NCI-H2081 (cell line): ENCODE results near the gene MAGI1.
A peak's percentile ranks its signal among the peaks of the same experiment; 100 is the strongest.
"Not testable (repeated sequence)": the region's sequence is repeated elsewhere in the genome, so short reads cannot be mapped to it uniquely, and the experiment has no call there.

Experiments used
- DNase-seq, 2 experiments: peaks; one replicate each; lab custom pipeline; 2025; lab: John Stamatoyannopoulos, UW

The MAGI1 gene

DNA sequence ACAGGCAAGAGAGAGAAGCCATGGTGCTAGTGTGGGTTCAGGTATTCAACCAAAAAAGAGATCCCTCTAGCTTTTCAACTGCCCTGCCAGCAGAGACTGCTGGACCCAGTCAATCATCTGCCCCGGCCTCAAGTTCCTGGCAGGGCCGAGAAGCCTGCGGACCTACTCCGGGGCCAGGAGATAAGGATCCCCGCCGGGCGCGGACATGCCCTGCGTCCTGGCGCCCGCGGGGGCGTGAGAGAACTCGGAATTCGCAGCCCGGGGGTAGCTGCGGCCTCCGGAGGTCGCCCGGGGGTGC, 821 bp upstream of the MAGI1 start:
- no peak for DNase-seq

DNA sequence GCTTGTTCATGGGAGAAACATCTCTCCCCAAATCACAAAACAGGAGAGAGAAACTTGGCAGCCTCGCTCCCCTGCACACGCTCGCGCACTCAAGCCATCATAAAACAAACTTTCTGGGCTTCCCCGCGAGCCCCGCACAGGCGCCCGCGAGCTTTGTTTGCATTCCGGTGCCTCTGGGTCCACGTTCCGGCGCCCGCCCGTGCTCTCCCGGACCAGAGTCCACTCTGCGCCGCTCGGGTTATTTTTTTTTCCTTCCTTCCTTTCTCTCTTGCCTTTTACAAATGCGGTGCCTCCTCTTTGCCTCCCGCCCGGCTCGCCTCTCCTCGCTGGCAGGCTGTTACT, 363 bp downstream of the MAGI1 start:
- no peak for DNase-seq

DNA sequence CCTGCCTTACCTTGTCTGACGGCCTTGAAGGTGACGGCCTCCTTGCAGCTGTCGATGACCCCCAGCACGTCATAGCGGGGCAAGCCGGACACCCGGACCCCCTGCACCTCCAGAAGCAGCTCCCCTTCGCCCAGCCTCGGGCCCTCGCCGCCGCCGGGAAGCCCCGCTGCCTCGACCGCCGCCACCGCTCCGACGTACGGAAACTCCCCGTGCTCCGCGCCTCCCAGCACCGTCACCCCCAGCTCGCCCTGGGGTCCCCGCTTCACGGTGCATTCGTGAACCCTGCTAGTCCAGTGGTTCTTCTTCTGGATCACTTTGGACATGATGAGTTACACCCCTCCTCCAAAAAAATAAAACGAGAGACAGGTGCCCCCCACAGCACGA, 740 bp downstream of the MAGI1 start:
- DNase-seq = no peak

DNA sequence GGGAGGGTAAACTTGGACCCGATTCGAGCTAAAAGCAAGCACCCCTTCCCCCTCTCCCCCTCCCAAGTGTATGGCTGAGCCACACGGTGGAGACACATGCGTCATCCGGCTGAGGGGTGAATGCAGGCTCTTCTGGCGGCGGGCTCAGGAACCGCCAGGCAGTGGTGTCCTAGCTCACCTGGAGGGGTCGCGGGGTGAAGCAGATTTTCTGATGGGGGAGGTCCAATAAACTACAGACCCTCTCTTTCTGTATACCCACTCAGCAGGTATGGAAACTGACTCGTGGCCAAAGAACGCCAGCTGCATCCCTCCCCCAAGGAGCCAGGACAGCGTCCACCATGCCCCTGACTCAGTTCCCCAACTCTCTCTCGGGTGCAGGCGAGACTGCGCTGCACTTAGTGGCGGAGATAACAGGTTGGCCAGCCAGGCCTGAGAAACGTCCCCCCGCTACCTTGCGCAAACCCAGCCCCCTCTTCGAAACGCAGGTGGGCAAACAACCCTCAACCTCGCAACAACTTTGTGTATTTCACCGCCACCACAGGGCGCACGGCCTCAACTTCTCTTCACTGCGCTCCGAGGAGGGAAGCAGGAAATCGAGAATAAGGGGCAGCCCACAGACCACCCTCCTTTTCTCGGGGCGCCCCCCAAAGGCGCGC, 1.3 kb downstream of the MAGI1 start:
- peak; percentile 25 to 41 for DNase-seq

DNA sequence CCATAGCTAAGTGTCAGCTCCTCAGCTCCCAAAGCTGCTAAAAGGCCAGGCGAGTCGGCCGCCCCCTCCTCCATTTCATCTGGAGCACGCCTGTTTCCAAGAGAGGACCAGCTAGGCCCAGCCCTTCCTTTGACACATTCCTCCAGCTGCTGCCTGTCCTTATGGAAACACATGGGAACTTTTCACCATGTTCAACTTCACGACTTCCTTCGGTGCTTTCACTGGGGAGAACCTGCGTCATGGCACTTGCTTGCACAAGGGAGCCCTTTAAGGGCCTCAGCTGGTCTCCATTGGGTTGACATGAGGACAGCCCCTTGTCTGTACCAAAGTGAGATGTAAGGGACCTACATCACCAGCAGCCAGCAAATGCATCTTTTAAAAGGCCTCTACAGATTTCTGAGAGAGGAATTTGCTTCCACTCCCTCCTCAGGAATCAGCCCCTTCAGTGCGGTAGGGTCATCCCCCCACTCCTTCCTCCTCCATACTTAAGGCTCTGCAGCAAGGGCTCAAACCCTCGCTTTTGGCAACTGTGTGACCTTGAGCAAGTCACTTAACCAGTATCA, 2.1 kb downstream of the MAGI1 start:
- no peak for DNase-seq

DNA sequence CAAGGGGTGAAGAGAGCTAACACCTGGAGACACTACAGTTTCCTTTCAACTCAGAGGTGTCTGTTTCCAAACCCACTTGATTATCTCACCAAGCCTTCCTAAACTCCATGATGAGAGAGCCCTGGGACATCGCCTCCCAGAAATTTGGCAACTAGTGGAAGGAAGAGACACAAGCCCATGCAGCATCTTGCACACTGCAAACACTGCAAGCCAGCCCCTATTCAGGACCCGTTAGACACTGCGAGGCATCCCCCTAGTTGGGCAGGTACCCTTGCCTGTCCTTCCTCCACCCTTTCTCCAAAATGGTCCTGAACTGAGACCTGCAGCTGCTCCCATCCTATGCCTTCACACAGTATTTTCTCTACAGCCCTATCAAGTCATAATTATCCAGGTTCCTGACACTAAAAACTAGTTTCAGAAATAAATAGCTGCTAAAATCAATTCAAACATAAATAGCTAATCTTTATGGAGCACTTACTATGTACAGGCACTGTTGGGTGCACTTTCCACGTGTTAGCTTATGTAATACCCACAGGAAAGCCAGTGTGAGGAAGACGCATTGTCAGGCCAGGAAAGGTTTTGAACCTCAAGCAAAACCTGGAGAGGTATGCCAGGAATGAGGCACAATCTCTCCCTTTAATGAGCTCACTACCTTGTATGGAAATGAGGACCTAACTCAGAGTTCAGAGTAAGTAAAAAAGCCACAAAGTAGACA, 2.8 kb downstream of the MAGI1 start:
- DNase-seq = no peak

DNA sequence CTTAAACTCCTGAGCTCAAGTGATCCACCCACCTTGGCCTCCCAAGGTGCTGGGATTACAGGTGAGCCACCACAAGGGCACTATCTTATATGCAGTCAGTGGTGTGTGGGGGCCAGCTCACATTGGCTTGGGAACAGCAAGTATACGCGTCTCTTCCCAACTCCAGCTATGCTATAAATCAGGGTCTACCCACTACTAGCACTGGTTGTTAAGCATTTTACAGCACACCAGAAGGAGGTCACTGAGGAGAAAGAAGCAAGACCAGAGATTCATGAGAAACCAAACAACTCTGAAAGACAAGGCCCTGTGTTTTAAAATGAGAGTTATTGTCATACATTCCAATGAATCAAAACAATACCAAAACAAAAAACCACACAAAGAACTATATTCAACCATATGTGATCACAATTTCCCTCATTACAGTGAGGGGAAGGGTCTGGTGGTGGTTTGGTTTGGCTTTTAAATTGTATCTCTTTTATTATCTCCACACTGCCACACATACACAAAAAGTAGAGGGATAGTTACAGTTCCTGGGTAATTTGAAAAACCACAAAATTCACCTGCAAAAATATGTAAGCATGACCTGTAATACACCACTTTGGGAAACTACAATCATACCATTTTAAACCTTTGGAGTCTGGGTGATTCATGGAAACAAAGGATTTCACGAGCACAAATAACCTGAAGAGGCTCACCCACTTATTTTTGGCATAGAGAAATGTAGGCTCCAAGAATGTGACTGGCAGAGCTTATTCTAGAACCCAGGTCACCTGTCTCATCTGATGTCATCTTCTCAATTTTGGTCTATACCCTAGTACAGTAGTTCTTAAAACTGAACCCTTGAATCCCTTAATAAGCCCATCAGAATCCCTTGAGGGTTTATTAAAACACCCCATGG, 5.2 kb downstream of the MAGI1 start:
- no peak for DNase-seq

DNA sequence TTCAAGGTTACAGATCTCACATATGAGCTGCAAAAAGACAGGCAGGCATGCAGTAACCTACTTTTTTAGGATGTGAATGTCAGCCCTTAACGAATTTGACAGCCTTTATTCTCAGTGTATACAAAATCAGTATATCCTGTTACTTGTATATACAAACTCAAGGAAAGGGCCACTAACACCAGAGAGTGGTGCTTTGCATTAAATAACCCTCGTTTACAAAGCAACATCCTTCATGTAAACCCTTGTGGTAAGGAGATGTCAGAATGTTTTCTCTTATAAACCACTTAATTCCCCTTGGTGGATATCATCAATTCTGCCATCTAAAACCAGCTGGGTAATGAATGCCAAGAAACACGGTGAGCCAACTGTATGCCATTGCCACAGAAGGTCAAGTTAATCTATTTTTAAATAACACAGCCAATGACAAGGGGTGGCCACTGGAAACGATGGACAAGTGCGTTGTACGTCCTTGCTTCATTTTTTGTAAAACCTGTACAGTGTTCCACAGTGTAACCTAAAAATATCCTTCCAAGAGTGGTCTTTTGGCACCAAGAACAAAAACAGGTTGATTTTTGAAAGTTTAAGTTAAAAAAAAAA, 7.5 kb downstream of the MAGI1 start:
- DNase-seq = no peak

DNA sequence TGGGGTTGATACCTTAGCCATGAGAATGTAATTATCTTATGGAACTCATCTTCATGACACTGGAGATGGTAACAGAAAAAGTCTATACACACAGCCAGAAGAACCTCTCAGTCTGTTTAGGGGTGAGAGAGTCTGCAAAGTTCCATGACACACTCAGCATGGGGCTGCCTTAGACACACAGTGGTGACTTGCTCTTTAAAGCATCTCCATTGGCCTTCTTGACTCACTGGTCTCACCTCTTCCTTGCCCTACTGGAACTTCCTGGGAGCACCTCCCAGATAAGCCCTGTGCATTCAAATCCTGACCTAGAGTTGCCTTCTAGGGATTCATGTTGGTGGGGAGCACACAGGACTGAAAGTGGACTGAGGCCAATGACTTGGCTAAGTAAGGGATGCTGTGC, 9.3 kb downstream of the MAGI1 start:
- no peak for DNase-seq

DNA sequence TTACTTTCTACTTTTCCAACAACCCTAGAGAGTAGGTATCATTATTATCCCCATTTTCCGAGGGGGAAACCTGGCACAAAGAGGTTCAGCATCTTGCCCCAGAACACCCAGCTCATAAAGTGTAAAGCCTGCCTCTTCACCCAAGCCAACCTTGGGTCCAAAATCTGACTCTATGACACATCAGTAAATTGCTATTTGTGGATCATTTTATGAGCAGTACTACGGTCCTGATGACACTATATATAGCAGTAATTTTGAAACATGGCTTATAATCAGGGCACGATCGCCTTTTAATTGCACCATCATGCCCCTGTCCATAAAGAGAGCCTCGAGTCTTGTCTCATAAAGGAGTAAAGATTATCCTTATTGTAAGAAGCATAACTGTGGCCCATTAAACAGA, 9.7 kb downstream of the MAGI1 start:
- DNase-seq = no peak

DNA sequence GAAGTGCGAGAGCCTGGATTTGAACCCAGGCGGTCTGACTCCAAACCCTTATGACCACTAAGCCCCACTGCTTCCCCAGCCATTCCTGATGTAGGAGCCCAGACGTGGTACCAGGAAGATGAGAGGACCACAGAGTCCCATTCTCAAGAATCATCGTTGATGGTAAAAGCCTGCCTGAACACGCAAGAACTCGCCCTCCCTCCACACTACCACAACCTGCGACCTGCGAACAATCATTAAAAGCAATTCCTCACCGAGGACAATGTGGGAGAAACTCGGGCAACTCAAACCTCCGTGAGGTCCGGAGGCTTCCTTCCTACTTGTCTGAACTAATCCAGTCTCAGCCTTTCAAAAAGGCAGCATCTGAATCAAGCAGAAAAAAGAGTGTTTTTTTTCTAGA, 10.3 kb downstream of the MAGI1 start:
- DNase-seq = no peak

DNA sequence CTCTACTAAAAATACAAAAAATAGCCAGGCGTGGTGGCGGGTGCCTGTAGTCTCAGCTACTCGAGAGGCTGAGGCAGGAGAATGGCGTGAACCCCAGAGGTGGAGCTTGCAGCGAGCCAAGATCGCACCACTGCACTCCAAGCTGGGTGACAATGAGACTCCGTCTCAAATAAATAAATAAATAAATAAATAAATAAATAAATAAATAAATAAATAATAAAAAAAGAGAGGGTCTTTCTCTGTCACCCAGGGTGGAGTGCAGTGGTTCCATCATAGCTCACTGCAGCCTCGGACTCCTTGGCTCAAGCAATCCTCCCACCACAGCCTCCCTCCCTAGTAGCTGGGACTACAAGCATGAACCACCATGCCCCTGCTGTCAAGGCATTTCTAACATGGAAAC, 11.6 kb downstream of the MAGI1 start:
- DNase-seq = not testable (repeated sequence)

DNA sequence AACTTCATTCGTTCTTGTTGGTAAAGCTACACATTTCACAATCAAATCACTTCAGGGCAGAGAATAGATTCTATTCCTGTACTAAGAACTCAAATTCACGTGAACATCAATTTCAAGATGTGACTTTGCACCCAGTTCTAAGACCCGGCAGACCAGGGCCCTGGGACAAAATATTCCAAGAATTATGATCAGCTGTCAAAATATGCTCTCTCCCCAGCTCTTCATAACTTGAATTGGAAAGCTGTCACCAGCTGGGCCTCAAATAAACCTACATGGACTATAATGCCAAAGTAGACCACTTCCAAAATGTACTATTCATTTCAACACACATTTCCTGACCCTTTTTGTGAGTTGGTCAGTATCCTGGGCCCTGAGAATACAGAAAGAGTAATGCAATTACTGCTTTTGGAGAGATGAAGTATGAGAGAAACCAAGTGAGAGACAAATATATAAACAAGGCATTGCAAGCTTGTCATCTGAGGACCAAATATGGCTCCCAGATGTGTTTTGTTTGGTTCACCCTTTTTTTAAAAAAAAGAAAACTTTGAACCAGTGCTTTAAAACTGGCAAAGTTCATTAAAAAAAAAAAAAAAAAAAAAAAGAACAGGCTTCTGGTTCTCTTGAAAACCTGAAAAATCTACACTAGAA, 14.9 kb downstream of the MAGI1 start:
- no peak for DNase-seq

DNA sequence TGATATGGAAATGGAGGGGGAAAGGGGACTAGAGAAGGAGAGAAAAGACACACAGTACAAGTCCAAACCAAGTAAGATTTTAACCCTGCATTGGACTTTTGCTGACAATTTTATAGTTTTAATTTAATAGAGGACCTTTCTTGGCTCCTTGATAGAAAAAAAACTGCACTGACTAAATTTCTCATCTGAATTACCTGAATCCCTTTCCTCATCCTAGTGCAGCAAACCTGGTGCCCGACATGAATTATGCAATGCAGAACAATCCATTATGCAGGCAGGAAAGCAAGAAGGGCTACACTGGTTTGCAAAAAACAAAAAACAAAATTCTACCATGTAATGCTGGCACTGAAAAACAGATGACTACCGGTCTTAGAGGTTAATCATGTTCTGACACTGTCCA, 15.5 kb downstream of the MAGI1 start:
- DNase-seq = no peak

DNA sequence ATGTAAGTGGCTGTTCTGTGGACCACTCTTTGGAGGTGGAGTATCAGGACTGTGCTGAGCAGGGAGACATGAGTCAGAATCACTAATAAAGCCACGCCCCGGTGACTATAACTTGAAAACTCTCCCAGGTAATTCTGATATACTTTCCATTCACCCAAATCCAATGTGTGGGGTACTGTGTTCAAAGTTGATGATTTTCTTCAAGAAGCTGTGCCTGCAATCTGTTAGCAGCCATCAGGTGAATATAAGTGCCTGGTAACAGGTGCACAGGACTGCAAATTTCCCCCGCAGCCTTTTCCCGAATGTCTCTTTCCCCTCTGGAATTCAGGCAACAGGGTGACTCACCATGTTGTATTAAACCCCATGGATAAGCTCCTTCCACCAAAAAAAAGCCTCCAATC, 17.0 kb downstream of the MAGI1 start:
- no peak for DNase-seq

DNA sequence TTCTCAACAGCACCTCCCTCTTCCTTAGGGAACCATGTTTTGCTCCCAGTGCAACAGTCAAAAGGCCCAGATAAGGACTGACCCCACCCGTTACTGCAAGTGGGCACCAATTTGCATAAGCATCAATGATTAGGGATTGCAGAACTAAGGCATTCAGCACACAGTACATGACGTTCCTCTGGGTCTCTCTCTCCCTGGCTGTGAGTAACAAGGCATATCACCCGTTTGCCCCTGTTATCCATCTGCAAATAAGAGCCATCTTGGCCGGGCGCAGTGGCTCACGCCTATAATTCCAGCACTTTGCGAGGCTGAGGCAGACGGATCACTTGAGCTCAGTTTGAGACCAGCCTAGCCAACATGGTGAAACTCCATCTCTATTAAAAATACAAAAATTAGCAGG, 18.8 kb downstream of the MAGI1 start:
- DNase-seq = no peak

DNA sequence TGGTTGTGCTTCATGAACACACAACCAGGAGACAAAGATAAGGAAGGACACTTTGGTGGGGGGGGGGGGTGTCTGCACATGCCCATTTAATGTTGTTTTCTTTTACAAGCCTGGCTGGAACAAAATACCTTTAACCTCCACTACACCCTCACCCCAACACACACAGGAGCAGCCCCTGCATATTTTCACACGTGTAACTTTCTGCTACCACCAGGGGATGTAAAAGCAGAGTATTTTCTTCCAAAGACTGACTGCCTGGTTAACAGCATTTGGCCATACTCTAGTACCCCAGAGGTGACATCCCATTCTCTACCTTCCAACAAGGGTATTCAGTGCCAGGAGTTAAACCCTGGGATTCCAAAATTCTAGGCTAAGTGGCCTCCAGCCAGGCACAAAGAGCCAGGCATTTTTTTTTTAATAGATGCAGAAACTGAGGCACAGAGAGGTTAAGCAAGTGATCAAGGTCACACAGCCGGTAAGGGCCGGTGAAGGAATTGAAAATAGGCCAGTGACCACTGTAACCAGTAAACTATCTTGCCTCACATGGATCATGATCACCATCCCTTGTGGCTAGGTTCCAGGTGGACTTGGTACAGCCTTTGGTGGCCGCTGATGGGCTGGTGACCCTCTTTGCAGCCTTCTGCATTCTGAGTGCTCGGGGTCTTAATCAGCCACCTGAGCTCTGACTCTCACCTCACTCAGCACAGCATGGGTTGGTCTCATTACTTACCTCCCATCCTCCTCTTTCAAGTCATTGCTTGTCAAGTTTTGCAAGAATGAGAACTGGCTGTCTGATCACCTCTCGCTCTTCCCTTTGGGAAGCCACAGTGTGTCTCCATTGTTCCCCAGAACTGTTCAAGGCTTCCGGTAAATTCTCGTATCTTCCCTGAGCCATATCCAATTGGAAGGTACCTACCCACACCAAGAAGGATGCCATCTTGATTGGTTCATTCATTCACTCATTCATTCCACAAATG, 20.4 kb downstream of the MAGI1 start:
- no peak for DNase-seq

DNA sequence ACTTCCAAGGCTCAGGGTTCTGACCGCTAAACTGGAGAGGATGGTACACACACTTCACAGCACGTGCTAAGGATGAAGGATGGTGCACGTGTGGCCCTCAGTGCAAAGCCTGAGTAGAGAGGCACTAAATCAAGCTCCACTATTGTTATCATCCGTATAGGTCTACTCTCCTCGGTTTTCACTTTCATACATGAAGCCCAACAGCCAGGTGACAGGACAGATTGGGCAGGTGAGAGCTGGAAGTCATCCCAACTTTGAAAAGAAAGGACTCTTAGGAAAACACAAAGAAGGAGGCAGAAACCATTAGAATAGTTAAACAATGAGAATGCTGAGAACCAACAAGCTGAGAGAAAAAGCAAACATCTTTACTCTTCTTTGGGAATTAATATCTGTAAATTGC, 21.1 kb downstream of the MAGI1 start:
- no peak for DNase-seq

DNA sequence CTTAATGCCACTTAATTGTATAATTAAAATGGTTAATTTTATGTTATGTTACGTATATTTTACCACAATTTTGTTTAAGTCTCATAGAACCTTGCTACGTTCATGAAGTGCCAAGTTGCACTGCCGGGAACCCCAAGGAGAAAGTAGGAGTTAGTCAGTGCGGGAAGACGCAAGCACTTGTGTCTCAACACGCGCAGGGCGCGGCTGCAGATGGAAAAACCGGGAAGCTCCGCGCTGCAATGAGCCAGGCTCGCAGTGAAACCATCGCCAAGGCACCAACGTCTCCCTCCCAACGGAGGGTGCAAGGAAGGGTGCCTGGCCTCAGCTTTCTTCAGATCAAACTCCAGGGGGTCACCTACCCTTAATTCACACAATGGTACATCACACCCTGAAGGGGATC, 21.6 kb downstream of the MAGI1 start:
- DNase-seq = no peak

DNA sequence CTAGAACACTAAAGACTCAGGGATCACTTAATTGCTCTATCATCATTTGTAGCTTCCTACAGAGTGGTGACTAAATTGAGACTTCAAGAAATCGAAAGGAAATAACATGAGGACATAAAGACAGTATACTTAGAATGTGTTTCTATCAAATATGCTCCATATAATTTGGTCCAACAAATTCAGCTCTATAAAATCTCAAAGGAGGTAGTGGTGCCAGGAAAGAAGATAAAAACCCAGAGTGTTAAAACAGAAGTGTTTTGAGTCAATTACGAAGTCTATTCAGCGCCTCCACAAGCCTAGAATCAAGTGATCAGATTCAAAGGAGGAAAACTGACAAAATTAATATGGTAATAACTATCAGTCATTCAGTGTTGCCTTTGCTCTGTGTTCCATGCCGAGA, 22.9 kb downstream of the MAGI1 start:
- DNase-seq = no peak

DNA sequence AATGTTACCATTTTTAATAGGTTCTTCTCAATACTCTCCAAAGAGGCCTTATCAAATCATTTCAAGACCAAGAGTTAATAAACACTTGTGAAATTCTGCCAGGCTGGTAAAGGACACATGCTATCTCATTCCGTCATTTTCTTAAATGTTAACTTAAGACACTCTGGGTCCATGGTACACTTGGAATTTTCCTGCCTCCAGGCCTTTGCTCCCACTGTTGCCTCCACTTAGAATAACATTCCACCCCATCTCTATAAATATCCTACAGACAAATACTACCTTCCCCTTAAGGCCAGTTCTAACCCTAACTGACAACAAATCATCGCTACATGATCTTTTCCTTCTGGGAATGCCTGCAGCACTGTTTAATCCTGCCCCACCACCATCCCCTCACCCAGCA, 24.1 kb downstream of the MAGI1 start:
- no peak for DNase-seq
